ENCODE results near the gene C20orf204.
A peak's percentile ranks its signal among the peaks of the same experiment; 100 is the strongest.

C20orf204 gene

GRCh38 chr20:64055396-64055892 is 19.5 kb downstream of the C20orf204 start:
- DNase-seq (ENCODE audit: low read depth, low spot score): no peak

GRCh38 chr20:64055893-64056638 is 20.1 kb downstream of the C20orf204 start:
- no peak for DNase-seq (ENCODE audit: low read depth, low spot score)

GRCh38 chr20:64056639-64056888 is 20.6 kb downstream of the C20orf204 start:
- no peak for DNase-seq (ENCODE audit: low read depth, low spot score)

GRCh38 chr20:64056889-64057627 is 21.1 kb downstream of the C20orf204 start:
- no peak for DNase-seq (ENCODE audit: low read depth, low spot score)

GRCh38 chr20:64057628-64058498 is 21.9 kb downstream of the C20orf204 start:
- no peak for DNase-seq (ENCODE audit: low read depth, low spot score)

GRCh38 chr20:64058536-64058935 is 22.6 kb downstream of the C20orf204 start:
- DNase-seq (ENCODE audit: low read depth, low spot score): no peak

GRCh38 chr20:64062276-64062595 is 26.3 kb downstream of the C20orf204 start:
- DNase-seq (ENCODE audit: low read depth, low spot score): no peak

GRCh38 chr20:64062596-64063388 is 26.8 kb downstream of the C20orf204 start, which contains the start of gene TCEA2:
TSS of gene TCEA2 (plus strand) at chr20:64063198. CDS start at chr20:64063313, 115 bp downstream.
- DNase-seq (ENCODE audit: low read depth, low spot score): peak; percentile 80

- no peak for DNase-seq (ENCODE audit: low read depth, low spot score)
These were observed 27.6 kb downstream of the C20orf204 start for GRCh38 chr20:64063389-64064144.

GRCh38 chr20:64064145-64064698 is 28.2 kb downstream of the C20orf204 start:
- no peak for DNase-seq (ENCODE audit: low read depth, low spot score)

GRCh38 chr20:64065062-64065973 is 29.3 kb downstream of the C20orf204 start:
- DNase-seq (ENCODE audit: low read depth, low spot score): no peak

- DNase-seq (ENCODE audit: low read depth, low spot score): no peak
These were observed 30.0 kb downstream of the C20orf204 start for GRCh38 chr20:64065974-64066343.

GRCh38 chr20:64067005-64067632 is 31.1 kb downstream of the C20orf204 start:
- DNase-seq (ENCODE audit: low read depth, low spot score): no peak

GRCh38 chr20:64067733-64068307 is 31.8 kb downstream of the C20orf204 start:
- DNase-seq (ENCODE audit: low read depth, low spot score): no peak

GRCh38 chr20:64068386-64069208 is 32.6 kb downstream of the C20orf204 start:
- DNase-seq (ENCODE audit: low read depth, low spot score): no peak

- DNase-seq (ENCODE audit: low read depth, low spot score): no peak
These were observed 33.2 kb downstream of the C20orf204 start for GRCh38 chr20:64069209-64069613.

- DNase-seq (ENCODE audit: low read depth, low spot score): no peak
These were observed 33.7 kb downstream of the C20orf204 start for GRCh38 chr20:64069614-64070243.
